Breast epithelium (tissue), 3 donors: ENCODE measurements around the gene CYSTM1.

ENCODE experiments used
- POLR2A ChIP-seq: fragments of 450-650 bp; IDR thresholded peaks from one replicate; pipeline ENCODE4 v1.6.1; 2016; ENCODE audit warnings: antibody characterized with exemption, mild to moderate bottlenecking, moderate library complexity
- POLR2AphosphoS5 ChIP-seq, 3 donors: sonication (generic); formaldehyde crosslinking; IDR thresholded peaks; one replicate each; pipeline ENCODE4 v1.6.1; 2017; ENCODE audit warnings: antibody characterized with exemption in 3 of 3
- TF ChIP-seq, protein P1 (sequence below), 3 donors: fragments of 450-650 bp; IDR thresholded peaks; one replicate each; pipeline ENCODE4 v1.5.1; 2016 to 2017; ENCODE audit warnings: antibody characterized with exemption in 3 of 3, mild to moderate bottlenecking in 3 of 3, moderate library complexity in 3 of 3

- TF ChIP-seq, protein P1, sequence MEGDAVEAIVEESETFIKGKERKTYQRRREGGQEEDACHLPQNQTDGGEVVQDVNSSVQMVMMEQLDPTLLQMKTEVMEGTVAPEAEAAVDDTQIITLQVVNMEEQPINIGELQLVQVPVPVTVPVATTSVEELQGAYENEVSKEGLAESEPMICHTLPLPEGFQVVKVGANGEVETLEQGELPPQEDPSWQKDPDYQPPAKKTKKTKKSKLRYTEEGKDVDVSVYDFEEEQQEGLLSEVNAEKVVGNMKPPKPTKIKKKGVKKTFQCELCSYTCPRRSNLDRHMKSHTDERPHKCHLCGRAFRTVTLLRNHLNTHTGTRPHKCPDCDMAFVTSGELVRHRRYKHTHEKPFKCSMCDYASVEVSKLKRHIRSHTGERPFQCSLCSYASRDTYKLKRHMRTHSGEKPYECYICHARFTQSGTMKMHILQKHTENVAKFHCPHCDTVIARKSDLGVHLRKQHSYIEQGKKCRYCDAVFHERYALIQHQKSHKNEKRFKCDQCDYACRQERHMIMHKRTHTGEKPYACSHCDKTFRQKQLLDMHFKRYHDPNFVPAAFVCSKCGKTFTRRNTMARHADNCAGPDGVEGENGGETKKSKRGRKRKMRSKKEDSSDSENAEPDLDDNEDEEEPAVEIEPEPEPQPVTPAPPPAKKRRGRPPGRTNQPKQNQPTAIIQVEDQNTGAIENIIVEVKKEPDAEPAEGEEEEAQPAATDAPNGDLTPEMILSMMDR (IDR thresholded peaks at IDR 0.05) = no peak
- no peak for TF ChIP-seq POLR2A
- no peak for TF ChIP-seq POLR2AphosphoS5 (IDR thresholded peaks at IDR 0.05)
Observed at GRCh38 chr5:140258016-140258415, 83.0 kb downstream of the CYSTM1 start.
